ENCODE results near the gene DDX47.

DDX47 gene

DNA sequence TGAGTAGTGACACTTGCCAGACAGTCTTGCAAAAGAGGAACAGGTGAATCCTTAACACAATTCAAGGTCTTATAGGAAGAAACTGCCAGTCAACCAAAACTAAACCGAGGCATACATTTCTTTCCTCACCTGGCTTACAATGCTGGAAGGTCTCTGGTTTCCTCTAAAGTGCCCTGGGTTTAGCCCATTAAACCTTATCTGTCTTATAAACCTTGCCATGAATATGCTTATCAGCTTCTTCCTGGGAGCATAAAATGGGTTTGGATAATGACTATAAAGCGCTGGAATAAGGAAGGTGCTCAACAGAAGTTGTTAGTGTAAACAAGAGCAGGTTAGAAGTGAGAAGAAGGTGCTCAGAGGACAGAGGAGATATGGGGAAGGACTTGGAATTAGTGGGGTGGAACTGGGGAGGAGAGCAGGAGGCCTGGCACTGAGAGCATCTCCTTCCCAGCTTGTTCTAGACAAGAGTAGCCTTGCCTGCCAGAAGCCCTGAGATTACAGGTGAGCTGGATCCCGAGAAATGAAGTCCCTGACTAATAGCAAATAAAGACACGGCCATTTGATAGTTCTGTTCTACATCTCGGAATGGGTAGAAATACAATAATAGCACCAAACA is 64.1 kb downstream of the DDX47 start:
- DNase-seq, result no peak

- no peak for DNase-seq
These were observed 64.8 kb downstream of the DDX47 start for GRCh38 chr12:12877781-12878455.
